Measurements from ENCODE around the gene RHOT2. TPM values are rescaled to one million over a fixed set of nuclear protein-coding genes. Genes with fewer than 3 reads are reported as not detected.
A peak's percentile ranks its signal among the peaks of the same experiment; 100 is the strongest.

Gene RHOT2
- total RNA-seq, 1 donor from 2014 or later: 57.9 TPM

DNA sequence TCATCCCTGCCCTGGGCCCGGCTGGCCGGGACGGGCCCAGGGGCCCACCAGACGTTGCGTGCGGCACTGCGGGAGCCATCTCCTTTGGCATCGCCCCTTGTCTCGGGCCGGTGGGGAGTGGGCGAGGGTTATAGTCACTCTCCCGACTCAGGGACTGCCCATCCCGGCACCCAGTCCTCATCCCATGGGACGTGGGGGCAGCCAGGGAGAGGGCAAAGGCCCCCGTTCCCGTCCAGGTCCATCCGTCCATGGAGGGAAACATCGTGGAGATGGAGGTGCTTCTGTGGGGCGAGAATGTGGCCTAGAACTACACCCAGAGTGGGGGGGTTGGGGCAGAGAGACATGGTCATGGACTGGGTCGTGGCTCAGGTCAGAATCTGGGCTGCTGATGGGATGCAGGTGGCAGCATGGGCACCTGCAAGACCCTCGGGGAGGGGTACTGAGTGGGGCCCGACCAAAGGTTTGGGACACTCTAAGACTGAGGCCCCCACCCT lies 21.2 kb upstream of the RHOT2 start:
- no peak for ATAC-seq
- no peak for DNase-seq (ENCODE audit: low spot score)

GRCh38 chr16:647173-647902 lies 20.6 kb upstream of the RHOT2 start:
- ATAC-seq (peak; percentile 40), DNase-seq (ENCODE audit: low spot score) (peak; percentile 89)

- ATAC-seq (peak; percentile 60), DNase-seq (ENCODE audit: low spot score) (peak; percentile 96)
Measured at GRCh38 chr16:648071-648780, 19.7 kb upstream of the RHOT2 start.

- ATAC-seq: peak; percentile 56
- peak; percentile 97 for DNase-seq (ENCODE audit: low spot score)
Measured at GRCh38 chr16:648781-649589, 18.9 kb upstream of the RHOT2 start, which contains the start of gene WDR90. Gene WDR90, plus strand, starts transcription at chr16:649365. Its CDS starts 52 bp downstream, at chr16:649417.

DNA sequence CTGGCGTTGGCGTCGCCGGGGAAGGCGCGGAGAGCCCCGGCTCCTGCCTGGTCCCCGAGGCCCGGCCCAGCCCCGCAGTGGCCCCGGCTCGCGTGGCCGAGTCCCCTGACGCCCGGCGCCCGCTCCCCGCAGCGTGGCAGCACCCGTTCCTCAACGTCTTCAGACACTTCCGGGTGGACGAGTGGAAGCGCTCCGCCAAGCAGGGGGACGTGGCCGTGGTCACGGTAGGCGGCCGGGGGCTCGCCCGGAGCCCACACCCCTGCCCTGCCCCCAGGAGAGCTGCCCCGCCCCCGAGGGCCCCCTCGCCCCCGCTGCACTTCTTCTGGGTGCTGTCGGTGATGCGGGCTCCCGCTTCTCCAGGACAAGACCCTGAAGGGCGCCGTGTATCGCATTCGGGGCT lies 18.3 kb upstream of the RHOT2 start:
- DNase-seq (ENCODE audit: low spot score) (no peak), ATAC-seq (no peak)

DNA sequence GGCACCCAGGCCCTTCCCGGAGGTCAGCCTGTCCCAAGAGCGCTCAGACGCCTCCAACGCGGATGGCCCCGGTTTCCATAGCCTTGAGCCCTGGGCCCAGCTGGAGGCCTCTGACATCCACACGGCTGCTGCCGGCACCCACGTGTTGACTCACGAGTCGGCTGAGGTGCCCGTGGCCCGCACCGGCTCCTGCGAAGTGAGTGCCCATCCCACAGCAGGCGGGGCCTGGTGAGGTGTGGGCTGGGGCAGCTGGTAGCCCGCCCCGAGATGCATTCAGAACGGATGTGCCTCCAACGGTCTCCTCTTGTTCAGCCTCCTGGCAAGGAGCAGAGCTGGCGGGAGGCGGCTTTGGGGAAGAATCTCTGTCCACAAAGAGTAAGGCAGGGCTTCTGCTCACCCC lies 16.1 kb upstream of the RHOT2 start:
- ATAC-seq: no peak
- DNase-seq (ENCODE audit: low spot score): no peak

DNA sequence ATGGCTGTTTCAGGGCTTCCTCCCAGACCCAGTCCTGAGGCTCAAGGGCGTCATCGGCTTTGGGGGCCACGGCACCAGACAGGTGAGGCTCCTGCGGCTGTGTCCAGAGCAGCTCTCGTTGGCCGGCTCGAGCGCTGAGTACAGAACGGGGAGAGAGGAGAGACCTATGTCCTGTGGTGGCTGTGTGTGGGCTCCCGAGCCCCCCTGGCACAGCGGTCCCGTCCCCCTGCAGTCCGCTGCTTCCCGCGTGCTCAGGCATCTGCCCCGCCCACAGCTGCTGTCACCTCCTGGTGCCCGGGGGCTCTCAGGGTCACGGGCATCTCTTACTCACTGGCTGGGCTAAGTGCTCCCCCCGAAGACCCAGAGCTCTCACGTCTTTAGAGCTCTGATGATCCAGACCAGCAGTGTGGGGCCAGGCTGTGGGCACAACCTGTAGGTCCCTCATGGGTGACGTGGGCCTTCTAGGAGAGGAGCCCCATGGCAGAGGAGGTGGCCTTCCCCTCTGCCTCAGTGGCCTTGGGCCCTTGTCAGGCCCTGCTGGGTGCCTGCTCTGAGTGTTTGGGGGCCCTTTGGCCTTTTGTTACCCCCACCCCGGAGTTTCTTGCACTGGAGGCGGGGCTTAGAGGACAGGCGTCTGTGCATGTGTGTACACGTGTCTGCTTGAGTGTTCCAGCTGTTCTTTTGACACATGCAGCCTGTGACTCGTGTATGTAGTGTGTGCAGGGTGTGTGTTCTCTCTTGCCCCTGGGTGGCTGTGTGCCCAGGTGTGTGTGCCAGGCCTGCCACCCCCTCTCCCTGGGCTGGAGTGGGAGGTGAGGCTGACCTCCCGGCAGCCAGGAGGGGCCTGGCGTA lies 15.3 kb upstream of the RHOT2 start:
- ATAC-seq (no peak), DNase-seq (ENCODE audit: low spot score) (no peak)

- ATAC-seq (no peak), DNase-seq (ENCODE audit: low spot score) (no peak)
Measured at GRCh38 chr16:654034-654433, 13.9 kb upstream of the RHOT2 start.

DNA sequence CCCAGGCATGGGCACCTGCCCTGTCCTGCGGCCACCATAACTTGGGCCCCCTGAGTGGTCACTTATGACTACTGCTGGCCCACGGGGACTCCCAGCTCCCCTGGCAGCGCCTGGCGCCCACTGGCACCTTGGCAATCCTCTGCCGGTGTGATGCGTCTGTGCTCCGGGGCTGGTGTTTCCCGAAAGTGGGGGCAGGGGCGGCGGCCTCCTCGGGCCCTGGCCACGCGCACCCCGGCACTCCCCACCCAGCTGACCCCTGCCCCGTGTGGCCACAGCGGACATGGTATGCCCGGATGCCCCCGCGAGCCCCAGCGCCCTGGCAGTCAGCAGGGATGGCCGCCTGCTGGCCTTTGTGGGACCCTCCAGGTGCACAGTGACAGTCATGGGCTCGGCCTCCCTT lies 10.4 kb upstream of the RHOT2 start:
- no peak for ATAC-seq
- no peak for DNase-seq (ENCODE audit: low spot score)

DNA sequence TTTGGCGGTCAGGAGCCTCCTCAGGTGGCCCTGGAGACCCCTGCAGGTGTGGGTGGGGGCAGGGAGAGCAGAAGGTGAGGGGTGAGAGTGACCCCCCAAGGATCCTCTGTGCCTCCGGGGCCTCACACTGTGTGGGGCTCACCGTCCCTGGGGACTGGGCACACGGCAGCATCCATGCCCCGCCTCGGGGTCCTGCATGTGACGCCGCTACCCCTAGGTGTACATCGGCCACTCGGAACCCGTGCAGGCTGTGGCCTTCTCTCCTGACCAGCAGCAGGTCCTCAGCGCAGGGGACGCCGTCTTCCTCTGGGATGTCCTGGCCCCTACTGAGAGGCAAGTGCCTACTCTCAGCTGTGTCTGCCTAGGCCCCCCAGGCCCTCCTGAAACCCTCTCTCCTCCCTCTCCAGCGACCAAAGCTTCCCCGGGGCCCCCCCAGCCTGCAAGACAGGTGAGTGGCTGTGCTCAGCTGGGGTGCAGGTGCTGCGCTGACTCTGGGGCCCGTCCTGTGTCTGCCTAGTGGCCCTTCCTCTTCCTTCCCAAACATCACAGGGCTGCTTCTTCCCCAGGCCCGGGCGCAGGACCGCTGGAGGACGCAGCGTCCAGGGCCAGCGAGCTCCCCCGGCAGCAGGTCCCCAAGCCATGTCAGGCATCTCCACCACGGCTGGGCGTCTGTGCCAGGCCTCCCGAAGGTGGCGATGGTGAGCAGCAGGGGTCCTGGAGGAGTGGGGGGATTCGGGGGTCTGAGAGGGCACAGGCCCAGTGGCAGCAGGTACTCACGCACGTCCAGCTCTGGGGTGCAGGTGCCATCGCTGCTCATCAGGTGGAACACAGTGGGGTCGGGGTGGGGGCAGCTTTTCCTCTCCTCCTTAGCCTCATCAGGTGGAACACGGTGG lies 9.0 kb upstream of the RHOT2 start:
- ATAC-seq: no peak
- DNase-seq (ENCODE audit: low spot score): no peak

DNA sequence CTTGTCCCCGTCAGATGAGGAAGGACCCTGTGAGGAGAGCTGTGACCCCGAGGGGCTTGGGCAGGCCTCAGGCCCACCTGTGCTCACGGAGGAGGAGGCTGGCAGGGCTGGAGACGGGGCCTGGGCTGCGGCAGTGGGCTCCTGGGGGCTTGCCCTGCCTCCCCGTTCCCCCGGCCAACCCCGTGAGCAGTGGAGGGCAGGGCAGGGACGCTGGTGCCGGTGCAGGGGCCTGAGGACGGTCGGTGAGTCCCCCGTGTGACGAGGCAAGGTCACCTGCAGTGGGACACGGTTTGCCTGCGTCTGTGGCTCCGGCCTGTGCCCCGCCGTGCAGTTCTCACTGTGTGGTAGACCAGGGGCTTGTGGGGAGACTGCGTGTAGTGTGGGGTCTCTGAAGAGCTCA lies 8.3 kb upstream of the RHOT2 start:
- no peak for DNase-seq (ENCODE audit: low spot score)

DNA sequence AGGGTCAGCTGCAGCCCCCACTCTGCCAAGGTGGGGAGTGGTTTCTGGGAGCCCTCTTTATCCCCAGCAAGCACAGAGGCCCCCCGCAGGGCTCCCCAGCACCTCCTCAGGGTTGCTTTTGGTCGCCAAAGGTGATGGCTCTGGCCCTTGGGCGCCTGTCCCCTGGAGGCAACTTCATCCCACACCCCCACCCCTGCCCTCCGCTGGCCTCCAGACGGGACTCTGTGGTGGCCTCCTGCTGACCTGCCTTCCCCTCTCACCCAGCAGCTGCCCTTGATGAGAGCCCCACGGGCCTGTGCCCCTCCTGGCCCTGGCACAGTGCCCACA lies 7.8 kb upstream of the RHOT2 start:
- ATAC-seq (no peak), DNase-seq (ENCODE audit: low spot score) (no peak)

More for the DNA sequence above, 8.3 kb upstream of the RHOT2 start:
- ATAC-seq: no peak

DNA sequence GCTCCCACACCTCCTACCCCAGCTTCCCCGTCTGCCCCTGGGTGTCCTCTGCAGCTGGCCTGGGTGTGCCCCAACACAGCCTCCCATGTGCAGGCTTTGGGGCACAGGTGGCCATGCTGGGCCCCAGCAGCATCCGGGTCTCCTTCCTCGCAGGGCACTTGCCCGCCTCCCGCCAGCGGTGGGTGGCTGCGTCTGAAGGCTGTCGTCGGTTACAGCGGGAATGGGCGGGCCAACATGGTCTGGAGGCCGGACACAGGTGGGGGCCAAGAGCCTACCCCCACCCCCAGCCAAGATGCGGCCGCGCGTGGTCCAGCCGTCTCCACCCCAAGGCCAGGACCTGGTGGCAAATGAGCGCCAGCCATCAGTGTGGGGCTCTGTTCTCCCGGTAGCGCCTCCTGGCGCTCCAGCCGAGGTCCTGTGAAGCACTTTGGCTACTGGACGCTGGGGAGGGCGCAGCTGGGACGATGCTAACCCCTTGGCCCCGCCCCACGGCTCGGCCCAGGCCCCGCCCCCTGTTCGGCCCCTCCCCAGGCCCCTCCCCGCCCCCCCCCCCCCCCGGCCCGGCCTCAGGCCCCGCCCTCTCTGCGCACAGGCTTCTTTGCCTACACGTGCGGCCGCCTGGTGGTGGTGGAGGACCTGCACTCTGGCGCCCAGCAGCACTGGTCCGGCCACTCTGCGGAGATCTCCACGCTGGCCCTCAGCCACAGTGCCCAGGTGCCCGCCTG lies 7.3 kb upstream of the RHOT2 start:
- DNase-seq (ENCODE audit: low spot score): peak; percentile 82

GRCh38 chr16:661184-661821 lies 6.6 kb upstream of the RHOT2 start:
- no peak for DNase-seq (ENCODE audit: low spot score)
- ATAC-seq: peak; percentile 52

More for the DNA sequence above, 7.3 kb upstream of the RHOT2 start:
- ATAC-seq: peak; percentile 79

DNA sequence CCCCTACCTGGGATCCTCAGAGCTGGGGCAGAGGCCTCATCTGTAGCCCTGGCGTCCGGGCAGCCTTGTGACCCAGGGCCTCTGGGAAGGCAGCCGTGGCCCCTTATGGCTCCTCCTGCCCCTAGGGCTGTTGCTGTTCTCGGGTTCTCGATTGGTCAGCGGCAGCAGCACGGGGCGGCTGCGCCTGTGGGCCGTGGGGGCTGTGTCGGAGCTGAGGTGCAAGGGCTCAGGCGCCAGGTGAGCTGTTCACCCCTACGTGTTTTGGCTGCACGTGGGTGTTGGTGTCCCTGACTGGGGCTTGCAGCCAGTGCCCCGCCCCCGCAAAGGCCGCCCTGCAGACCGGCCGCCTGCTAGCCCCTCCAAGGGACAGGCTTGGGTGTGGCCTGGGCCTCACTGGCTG lies 5.8 kb upstream of the RHOT2 start:
- no peak for DNase-seq (ENCODE audit: low spot score)
- no peak for ATAC-seq

DNA sequence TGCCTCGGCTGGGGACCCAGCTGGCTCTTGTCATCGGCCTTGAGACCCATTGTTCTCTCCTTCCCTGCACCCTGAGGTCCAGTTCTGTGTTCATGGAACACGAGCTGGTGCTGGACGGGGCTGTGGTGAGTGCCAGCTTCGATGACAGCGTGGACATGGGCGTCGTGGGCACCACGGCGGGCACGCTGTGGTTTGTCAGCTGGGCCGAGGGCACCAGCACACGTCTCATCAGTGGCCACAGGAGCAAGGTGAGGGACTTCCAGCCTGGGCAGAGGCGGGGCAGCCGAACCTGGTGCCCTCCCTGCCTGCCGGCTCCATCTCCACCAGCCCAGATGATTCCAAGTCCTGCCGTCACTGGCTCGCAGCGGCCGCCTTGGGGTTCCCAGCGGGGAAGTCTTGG lies 5.3 kb upstream of the RHOT2 start:
- ATAC-seq: no peak

DNA sequence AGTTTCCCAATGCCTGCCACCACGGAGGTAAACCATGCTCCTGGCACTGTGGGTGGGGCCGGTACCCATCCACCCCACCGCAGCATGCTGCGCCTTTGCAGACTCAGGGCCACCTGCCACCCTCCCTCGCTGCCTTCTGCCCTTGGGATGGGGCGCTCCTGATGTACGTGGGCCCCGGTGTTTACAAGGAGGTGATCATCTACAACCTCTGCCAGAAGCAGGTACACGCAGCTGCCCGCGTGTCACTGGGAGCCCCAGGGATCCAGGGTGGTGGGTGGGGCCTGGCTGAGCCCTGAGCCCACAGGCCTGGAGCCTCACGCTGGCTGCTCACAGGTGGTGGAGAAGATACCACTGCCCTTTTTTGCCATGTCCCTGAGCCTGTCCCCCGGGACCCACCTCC lies 1.4 kb upstream of the RHOT2 start:
- no peak for DNase-seq (ENCODE audit: low spot score)
- ATAC-seq: no peak

More for the DNA sequence above, 5.3 kb upstream of the RHOT2 start:
- no peak for DNase-seq (ENCODE audit: low spot score)

- DNase-seq (ENCODE audit: low spot score) (no peak), ATAC-seq (no peak)
Measured at GRCh38 chr16:667113-667779, 686 bp upstream of the RHOT2 start.
